ENCODE data around the gene EPB41L1. TPM values are rescaled to one million over a fixed set of nuclear protein-coding genes. Genes with fewer than 3 reads are reported as not detected.
A peak's percentile ranks its signal among the peaks of the same experiment; 100 is the strongest.

The EPB41L1 gene
- total RNA-seq, 2 donors from 2014 or later = 22.8 to 53.4 TPM

DNA sequence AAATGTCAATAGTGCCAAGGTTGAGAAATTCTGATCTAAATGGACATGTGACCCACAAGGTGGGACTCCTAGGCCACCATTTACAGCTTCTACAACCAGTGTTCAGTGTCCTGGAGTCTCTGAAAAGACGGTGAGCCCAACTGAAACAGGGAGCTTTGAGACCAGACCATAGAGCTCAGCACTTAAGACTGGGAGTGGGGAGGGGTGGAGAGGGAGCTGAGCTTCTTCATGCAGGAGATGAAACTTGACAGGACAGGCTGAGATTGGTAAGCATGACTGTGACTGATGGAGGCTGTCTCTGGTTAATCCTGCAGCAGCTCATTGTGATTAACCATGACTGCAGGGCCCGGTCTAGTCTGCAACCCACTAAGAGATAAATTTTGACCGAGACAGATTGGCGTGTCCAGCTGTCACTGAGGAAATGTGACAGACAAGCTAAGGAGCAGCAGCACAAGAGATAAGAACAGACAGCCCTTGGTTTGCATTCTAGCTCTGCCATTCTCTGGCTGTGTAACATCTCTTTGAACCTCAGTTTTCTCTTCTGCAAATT, 80.3 kb downstream of the EPB41L1 start:
- Histone ChIP-seq H3K9me3 (no peaks in the 10 kb centered on the region), H3K27ac (no peak overlapping the region), H3K4me1 (peaks cover 27% of the 10 kb centered on the region), H3K27me3 (no peaks in the 10 kb centered on the region), H3K36me3 (replicated peaks in 1 of 2; ENCODE audit: insufficient read depth in 1 of 2, low read depth in 2 of 2) (no peaks in the 10 kb centered on the region), H3K4me3 (no peak overlapping the region)
- ATAC-seq (no peak), DNase-seq (no peak)
- no peak for TF ChIP-seq POLR2A (IDR thresholded peaks at IDR 0.05)
- TF ChIP-seq, protein P1, sequence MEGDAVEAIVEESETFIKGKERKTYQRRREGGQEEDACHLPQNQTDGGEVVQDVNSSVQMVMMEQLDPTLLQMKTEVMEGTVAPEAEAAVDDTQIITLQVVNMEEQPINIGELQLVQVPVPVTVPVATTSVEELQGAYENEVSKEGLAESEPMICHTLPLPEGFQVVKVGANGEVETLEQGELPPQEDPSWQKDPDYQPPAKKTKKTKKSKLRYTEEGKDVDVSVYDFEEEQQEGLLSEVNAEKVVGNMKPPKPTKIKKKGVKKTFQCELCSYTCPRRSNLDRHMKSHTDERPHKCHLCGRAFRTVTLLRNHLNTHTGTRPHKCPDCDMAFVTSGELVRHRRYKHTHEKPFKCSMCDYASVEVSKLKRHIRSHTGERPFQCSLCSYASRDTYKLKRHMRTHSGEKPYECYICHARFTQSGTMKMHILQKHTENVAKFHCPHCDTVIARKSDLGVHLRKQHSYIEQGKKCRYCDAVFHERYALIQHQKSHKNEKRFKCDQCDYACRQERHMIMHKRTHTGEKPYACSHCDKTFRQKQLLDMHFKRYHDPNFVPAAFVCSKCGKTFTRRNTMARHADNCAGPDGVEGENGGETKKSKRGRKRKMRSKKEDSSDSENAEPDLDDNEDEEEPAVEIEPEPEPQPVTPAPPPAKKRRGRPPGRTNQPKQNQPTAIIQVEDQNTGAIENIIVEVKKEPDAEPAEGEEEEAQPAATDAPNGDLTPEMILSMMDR (IDR thresholded peaks at IDR 0.05) = no peak
- 67 to 70% methylated on average over 4 of the region's 4 CpGs for WGBS, 2 donors
- intact Hi-C loops (cut with DNase I) = no loop called here

DNA sequence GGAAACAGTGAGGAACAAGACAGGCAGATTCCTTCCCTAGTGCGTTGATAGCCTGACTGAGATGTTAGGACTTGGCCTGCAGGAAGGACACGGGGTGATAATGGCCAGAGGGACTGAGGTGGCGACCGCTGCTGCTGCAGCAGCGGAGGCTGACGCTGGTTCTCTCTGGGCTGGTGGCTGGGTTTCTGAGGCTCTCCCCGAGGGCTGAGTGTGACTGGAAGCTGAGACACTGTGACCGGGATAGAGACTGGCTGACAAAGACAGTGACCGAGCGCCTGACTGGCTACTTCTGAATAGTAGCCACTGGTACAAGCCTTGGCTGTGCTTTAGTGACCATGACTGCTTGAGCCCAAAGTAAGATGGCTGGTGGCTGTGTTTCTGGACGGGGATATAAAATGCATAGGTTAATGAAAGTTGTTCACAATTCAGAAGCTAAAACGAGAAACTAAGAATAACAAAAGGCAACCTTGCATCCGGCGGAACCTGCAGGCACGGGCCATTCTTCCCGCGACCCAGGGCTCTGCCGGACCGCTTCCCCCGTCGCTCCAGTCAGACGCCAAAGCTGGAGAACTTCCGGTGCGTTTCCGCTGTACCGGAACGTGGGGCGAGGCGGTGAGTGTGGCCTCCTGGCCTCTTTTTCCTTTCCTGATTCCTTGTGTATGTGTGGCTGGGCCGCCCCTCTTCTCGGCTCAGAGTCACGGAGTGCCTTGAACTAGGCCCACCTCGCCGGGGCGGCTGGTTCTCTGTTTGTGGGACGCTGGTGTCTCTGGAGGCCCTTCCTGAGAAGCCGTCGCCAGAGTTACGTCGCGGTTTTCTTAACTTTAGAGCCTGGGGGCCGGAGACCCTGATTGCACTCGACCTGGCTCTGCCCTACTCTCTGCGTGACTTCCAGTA, 81.6 kb downstream of the EPB41L1 start, which contains the start of gene AAR2:
TSS of gene AAR2 (plus strand) at position 587 of the 894 bp plus-strand sequence. CDS start 3,391 bp downstream, outside the sequence.
- no peaks in the 10 kb centered on the region for H3K27me3 ChIP-seq
- ATAC-seq (peak; percentile 94), DNase-seq (peak; percentile 81 to 82 (median 82))
- peak within 1 kb of the TSS; percentile 47 to 78 (median 61) for H3K27ac ChIP-seq
- WGBS, 2 donors = 11 to 13% methylated on average over 41 to 44 of the region's 44 CpGs
- peaks cover 0 to 3% of the 10 kb centered on the region in 2 donors for H3K36me3 ChIP-seq (replicated peaks in 1 of 2; ENCODE audit: insufficient read depth in 1 of 2, low read depth in 2 of 2)
- H3K4me3 ChIP-seq = peak within 1 kb of the TSS; percentile 44 to 93
- no peaks in the 10 kb centered on the region for H3K9me3 ChIP-seq
- intact Hi-C loops (cut with DNase I) = no loop called here
- peak; percentile 6 to 78 (median 65) for TF ChIP-seq POLR2A (IDR thresholded peaks at IDR 0.05)
- TF ChIP-seq, protein P1 (IDR thresholded peaks at IDR 0.05) = no peak
- H3K4me1 ChIP-seq = peaks cover 27% of the 10 kb centered on the region

DNA sequence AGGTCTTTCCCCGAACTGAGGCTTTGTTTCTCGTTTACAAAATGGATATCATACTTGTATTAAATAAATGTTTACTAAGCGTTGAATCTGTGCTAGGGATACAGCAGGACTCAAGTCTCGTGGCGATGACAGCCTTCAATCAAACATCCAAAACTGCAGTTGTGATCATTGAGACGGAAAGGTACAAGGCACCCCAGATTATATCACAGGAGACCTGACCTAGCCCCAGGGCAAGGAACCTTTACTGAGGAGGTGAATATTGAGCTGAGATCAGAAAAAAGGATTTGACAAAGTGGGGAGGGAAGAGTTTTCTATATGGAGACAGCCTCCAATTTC, 82.2 kb downstream of the EPB41L1 start:
- H3K4me1 ChIP-seq = peaks cover 27% of the 10 kb centered on the region
- no peaks in the 10 kb centered on the region for H3K9me3 ChIP-seq
- H3K36me3 ChIP-seq (replicated peaks in 1 of 2; ENCODE audit: insufficient read depth in 1 of 2, low read depth in 2 of 2) = peaks cover 0 to 6% of the 10 kb centered on the region in 2 donors
- no peaks in the 10 kb centered on the region for H3K27me3 ChIP-seq
- no peak for ATAC-seq
- H3K27ac ChIP-seq = peak overlapping the region in 3 of 4 donors; percentile 47 to 78 (median 73)
- TF ChIP-seq, protein P1 (IDR thresholded peaks at IDR 0.05) = no peak
- no peak for TF ChIP-seq POLR2A (IDR thresholded peaks at IDR 0.05)
- no peak for DNase-seq
- WGBS, 2 donors = 0% methylated on average over 6 of the region's 6 CpGs
- intact Hi-C loops (cut with DNase I) = no loop called here
- H3K4me3 ChIP-seq = peak overlapping the region; percentile 44 to 93

DNA sequence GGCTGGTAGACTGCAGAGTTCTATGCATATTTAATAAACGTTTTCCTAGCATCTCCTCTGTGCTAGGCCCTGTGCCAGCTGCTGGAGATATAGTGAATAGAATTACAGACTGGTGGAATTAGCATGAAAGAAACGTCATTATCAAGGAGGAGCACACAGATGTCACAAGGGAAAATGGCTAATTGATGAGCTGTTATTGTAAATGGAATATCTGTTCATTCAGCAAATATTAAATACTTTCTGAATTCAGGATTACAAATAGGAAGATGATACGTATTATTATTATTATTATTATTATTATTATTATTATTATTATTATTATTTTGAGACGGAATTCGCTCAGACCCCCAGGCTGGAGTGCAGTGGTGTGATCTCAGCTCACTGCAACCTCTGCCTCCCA, 82.9 kb downstream of the EPB41L1 start:
- DNase-seq (no peak), ATAC-seq (no peak)
- H3K4me3 ChIP-seq = peak overlapping the region; percentile 44 to 93
- intact Hi-C loops (cut with DNase I) = no loop called here
- peaks cover 27% of the 10 kb centered on the region for H3K4me1 ChIP-seq
- TF ChIP-seq, protein P1 (IDR thresholded peaks at IDR 0.05) = no peak
- TF ChIP-seq POLR2A (IDR thresholded peaks at IDR 0.05) = no peak
- WGBS, 2 donors = 48 to 50% methylated on average over 5 of the region's 5 CpGs
- no peaks in the 10 kb centered on the region for H3K27me3 ChIP-seq
- no peaks in the 10 kb centered on the region for H3K9me3 ChIP-seq
- no peak overlapping the region for H3K27ac ChIP-seq
- H3K36me3 ChIP-seq (replicated peaks in 1 of 2; ENCODE audit: insufficient read depth in 1 of 2, low read depth in 2 of 2) = peaks cover 0 to 7% of the 10 kb centered on the region in 2 donors

Data from body of pancreas (tissue), 4 donors.